GM12878 (cell line): ENCODE data around the gene SORL1. TPM values are rescaled to one million over a fixed set of nuclear protein-coding genes. Genes with fewer than 3 reads are reported as not detected.
A peak's percentile ranks its signal among the peaks of the same experiment; 100 is the strongest.

Experiments
- BCL11A ChIP-seq: IDR thresholded peaks from 2 replicates; pipeline ENCODE4 v1.6.1; 2011; ENCODE audit warnings: low read depth, low read length
- BCL3 ChIP-seq: IDR thresholded peaks from 2 replicates; pipeline ENCODE4 v1.6.1; 2011; ENCODE audit warnings: borderline replicate concordance, low read depth, mild to moderate bottlenecking, moderate library complexity, low read length; ENCODE audit not compliant: insufficient read depth, poor library complexity, severe bottlenecking
- BRCA1 ChIP-seq: IDR thresholded peaks from 2 replicates; pipeline ENCODE4 v1.6.1; 2011; ENCODE audit warnings: low read depth, low read length, improper control_type of control experiment
- CBFB ChIP-seq: IDR thresholded peaks from 2 replicates; pipeline ENCODE4 v1.6.1; 2016; ENCODE audit warnings: antibody characterized with exemption, low read depth
- CEBPB ChIP-seq, 2 experiments: fragments of 150-350 bp in 1 of 2; IDR thresholded peaks; 2 replicates each; pipeline ENCODE4 v1.6.1; 2012 to 2014; ENCODE audit warnings: low read depth in 2 of 2, low read length in 2 of 2, borderline replicate concordance in 1 of 2, inconsistent platforms in 1 of 2
- CREB1 ChIP-seq: IDR thresholded peaks from 2 replicates; pipeline ENCODE4 v1.6.1; 2012; ENCODE audit warnings: low read depth, mild to moderate bottlenecking, inconsistent platforms
- DPF2 ChIP-seq: fragments of 450-650 bp; IDR thresholded peaks from 2 replicates; pipeline ENCODE4 v1.6.1; 2017; ENCODE audit warnings: mild to moderate bottlenecking
- EP300 ChIP-seq, 2 experiments: fragments of 150-350 bp in 1 of 2; IDR thresholded peaks; 2 replicates each; pipeline ENCODE4 v1.6.1; 2011 to 2012; ENCODE audit warnings: low read depth in 2 of 2, low read length in 2 of 2, borderline replicate concordance in 1 of 2, improper control_type of control experiment in 1 of 2, inconsistent platforms in 1 of 2; ENCODE audit not compliant: control insufficient read depth in 1 of 2
- ETV6 ChIP-seq, 2 experiments: fragments of 450-650 bp in 1 of 2; IDR thresholded peaks in 1 of 2; conservative IDR thresholded peaks in 1 of 2; 2 replicates each; pipeline ENCODE4 v1.6.1; 2014; ENCODE audit warnings: antibody characterized with exemption in 1 of 2, borderline replicate concordance in 1 of 2, low read depth in 1 of 2, mild to moderate bottlenecking in 1 of 2, moderate library complexity in 1 of 2
- GABPA ChIP-seq: IDR thresholded peaks from 2 replicates; pipeline ENCODE4 v1.6.1; 2014; ENCODE audit warnings: antibody characterized with exemption, low read depth, mild to moderate bottlenecking, inconsistent platforms
- HDAC2 ChIP-seq: fragments of 200-600 bp; sonication (generic); IDR thresholded peaks from 2 replicates; pipeline ENCODE4 v1.6.1; 2017
- HDAC6 ChIP-seq: fragments of 200-600 bp; sonication (generic); IDR thresholded peaks from one replicate; pipeline ENCODE4 v1.8.0; 2017; ENCODE audit warnings: antibody characterized with exemption; ENCODE audit not compliant: unreplicated experiment
- IKZF2 ChIP-seq, 2 experiments: fragments of 450-650 bp; IDR thresholded peaks; 2 replicates each; pipeline ENCODE4 v1.6.1; 2017; ENCODE audit warnings: mild to moderate bottlenecking in 2 of 2, moderate library complexity in 2 of 2
- IRF3 ChIP-seq: fragments of 450-650 bp; IDR thresholded peaks from 2 replicates; pipeline ENCODE4 v1.6.1; 2014; ENCODE audit warnings: mild to moderate bottlenecking
- IRF5 ChIP-seq: fragments of 450-650 bp; IDR thresholded peaks from 2 replicates; pipeline ENCODE4 v1.6.1; 2017; ENCODE audit warnings: borderline replicate concordance
- MYB ChIP-seq: fragments of 150-350 bp; IDR thresholded peaks from 2 replicates; pipeline ENCODE4 v1.6.1; 2014; ENCODE audit warnings: mild to moderate bottlenecking, low read depth, low read length, borderline replicate concordance
- NBN ChIP-seq: fragments of 450-650 bp; IDR thresholded peaks from 2 replicates; pipeline ENCODE4 v1.6.1; 2016
- NFIC ChIP-seq: IDR thresholded peaks from 2 replicates; pipeline ENCODE4 v1.6.1; 2012; ENCODE audit warnings: low read depth, mild to moderate bottlenecking, inconsistent platforms, low read length, moderate library complexity
- PRDM15 ChIP-seq: fragments of 450-650 bp; formaldehyde crosslinking; IDR thresholded peaks from 2 replicates; pipeline ENCODE4 v1.4.0; 2020; ENCODE audit warnings: mild to moderate bottlenecking, moderate library complexity
- SP1 ChIP-seq: IDR thresholded peaks from one replicate; pipeline ENCODE4 v1.6.1; 2011; ENCODE audit warnings: low read depth, low read length
- SUZ12 ChIP-seq: fragments of 200-600 bp; sonication (generic); IDR thresholded peaks from one replicate; pipeline ENCODE4 v1.6.1; 2018; ENCODE audit warnings: antibody characterized with exemption, mild to moderate bottlenecking; ENCODE audit not compliant: unreplicated experiment
- TCF7 ChIP-seq: IDR thresholded peaks from 2 replicates; pipeline ENCODE4 v1.6.1; 2014; ENCODE audit warnings: antibody characterized with exemption, borderline replicate concordance
- YBX1 ChIP-seq: fragments of 450-650 bp; IDR thresholded peaks from 2 replicates; pipeline ENCODE4 v1.6.1; 2016; ENCODE audit warnings: antibody characterized with exemption
- ZNF24 ChIP-seq: fragments of 450-650 bp; IDR thresholded peaks from 2 replicates; pipeline ENCODE4 v1.6.1; 2017; ENCODE audit warnings: antibody characterized with exemption, mild to moderate bottlenecking
- polyA plus RNA-seq, 11 experiments: library from polyadenylated mRNA; depleted of rRNA in 4 of 11; unstranded in 6 of 11; stranded (reverse) in 5 of 11; fragments of >200 nt; fragmentation: Nextera tagmentation in 4 of 11; fragmentation: Illumina TruSeq in 1 of 11; extraction: Ambion mirVana in 4 of 11; extraction: Trizol in 1 of 11; gene quantifications; 1 replicate in 1 of 11; 2 replicates in 10 of 11; pipeline versions ENCODE4 v1.2.1 to v1.2.3, GENCODE V29; 2011 to 2016; ENCODE audit warnings: inconsistent platforms in 2 of 11, missing spikeins in 2 of 11, low read depth in 1 of 11
- total RNA-seq, 4 experiments: library from RNA; depleted of rRNA in 3 of 4; stranded (reverse); fragments of >200 nt in 3 of 4; fragmentation: Illumina TruSeq in 1 of 4; extraction: Trizol in 1 of 4; gene quantifications; 2 replicates each; pipeline versions ENCODE4 v1.2.1 to v1.2.3, GENCODE V29; 2013 to 2021

The SORL1 gene
- total and polyA plus RNA-seq, 10 of the 15 experiments (the other 5 are each of a cell fraction or from before 2014, with no cell fraction given), result 20.2 to 107 (median 59.9) TPM

GRCh38 chr11:121557348-121557747 is 105.2 kb downstream of the SORL1 start (continued):
- TF ChIP-seq IKZF2 (IDR thresholded peaks at IDR 0.05), result peak; percentile 75 to 83
- TF ChIP-seq ETV6 (conservative IDR thresholded peaks at IDR 0.05 in 1 of 2, IDR thresholded peaks at IDR 0.05 in 1 of 2; ENCODE audit: borderline replicate concordance in 1 of 2, low read depth in 1 of 2), result peak in 1 of 2 experiments; percentile 45; a peak in 1 of 4 replicates
- no peak for TF ChIP-seq CEBPB (IDR thresholded peaks at IDR 0.05; ENCODE audit: borderline replicate concordance in 1 of 2, low read depth in 2 of 2, low read length in 2 of 2)
- TF ChIP-seq GABPA, result 0 out of 2 replicates have a peak, but pooled peaks have one; percentile 20
- no peak for TF ChIP-seq NBN
- no peak; the same call in 1 of the 2 replicates for TF ChIP-seq DPF2
- TF ChIP-seq BCL3, result peak; percentile 84
- TF ChIP-seq SP1, result no peak
- TF ChIP-seq TCF7, result no peak
- no peak for TF ChIP-seq SUZ12
- no peak for TF ChIP-seq ZNF24
- no peak for TF ChIP-seq HDAC6
- TF ChIP-seq BCL11A, result peak; percentile 86
- peak; percentile 90; the same call in 1 of the 2 replicates for TF ChIP-seq NFIC
- no peak for TF ChIP-seq CREB1
- no peak for TF ChIP-seq BRCA1
- no peak for TF ChIP-seq HDAC2
- no peak for TF ChIP-seq MYB
- no peak for TF ChIP-seq PRDM15
- TF ChIP-seq YBX1, result no peak
- TF ChIP-seq IRF5, result no peak
- TF ChIP-seq IRF3, result no peak
- peak; percentile 83 for TF ChIP-seq CBFB
- TF ChIP-seq EP300 (IDR thresholded peaks at IDR 0.05; ENCODE audit: borderline replicate concordance in 1 of 2, control insufficient read depth in 1 of 2, low read depth in 2 of 2, low read length in 2 of 2), result peak; percentile 41 to 67; a peak in 3 of 4 replicates
